ENCODE data around the gene KLHL42.

Gene KLHL42

GRCh38 chr12:27780612-27781408 lies 777 bp downstream of the KLHL42 start:
- peak; percentile 16 to 29 for DNase-seq

- DNase-seq: no peak
Observed at GRCh38 chr12:27781680-27782079, 1.6 kb downstream of the KLHL42 start.

- DNase-seq: no peak
Observed at GRCh38 chr12:27782481-27782880, 2.4 kb downstream of the KLHL42 start.

- DNase-seq: no peak
Observed at GRCh38 chr12:27785882-27786570, 6.0 kb downstream of the KLHL42 start.

- no peak for DNase-seq
Observed at GRCh38 chr12:27787559-27787958, 7.5 kb downstream of the KLHL42 start.

- no peak for DNase-seq
Observed at GRCh38 chr12:27790179-27790578, 10.1 kb downstream of the KLHL42 start.

GRCh38 chr12:27794818-27795584 lies 15.0 kb downstream of the KLHL42 start:
- no peak for DNase-seq

GRCh38 chr12:27796128-27796527 lies 16.1 kb downstream of the KLHL42 start:
- no peak for DNase-seq

GRCh38 chr12:27797301-27798025 lies 17.4 kb downstream of the KLHL42 start:
- DNase-seq: no peak

- no peak for DNase-seq
Observed at GRCh38 chr12:27800819-27801218, 20.8 kb downstream of the KLHL42 start.

GRCh38 chr12:27801630-27802029 lies 21.6 kb downstream of the KLHL42 start:
- DNase-seq: no peak

- no peak for DNase-seq
Observed at GRCh38 chr12:27802511-27802910, 22.5 kb downstream of the KLHL42 start.

GRCh38 chr12:27802936-27803335 lies 22.9 kb downstream of the KLHL42 start:
- no peak for DNase-seq

- no peak for DNase-seq
Observed at GRCh38 chr12:27805238-27805637, 25.2 kb downstream of the KLHL42 start.

- DNase-seq: no peak
Observed at GRCh38 chr12:27806259-27806658, 26.2 kb downstream of the KLHL42 start.

- peak in 1 of 2 experiments; percentile 27 for DNase-seq
Observed at GRCh38 chr12:27807063-27807703, 27.1 kb downstream of the KLHL42 start.

GRCh38 chr12:27808841-27809240 lies 28.8 kb downstream of the KLHL42 start:
- DNase-seq: no peak

- no peak for DNase-seq
Observed at GRCh38 chr12:27810756-27811155, 30.7 kb downstream of the KLHL42 start.

- no peak for DNase-seq
Observed at GRCh38 chr12:27812502-27812901, 32.5 kb downstream of the KLHL42 start.

GRCh38 chr12:27814411-27814810 lies 34.4 kb downstream of the KLHL42 start:
- DNase-seq: no peak

- DNase-seq: no peak
Observed at GRCh38 chr12:27814851-27815591, 35.0 kb downstream of the KLHL42 start.

- DNase-seq: no peak
Observed at GRCh38 chr12:27817766-27818165, 37.7 kb downstream of the KLHL42 start.
